GM19328 (cell line): ENCODE measurements around the gene S100A2.
"Not testable (repeated sequence)": the region's sequence is repeated elsewhere in the genome, so short reads cannot be mapped to it uniquely, and the experiment has no call there.

Experiments
- ATAC-seq: cut with Tn5 transposase; IDR thresholded peaks from one replicate; pipeline ENCODE4 v1.9.1; 2021; ENCODE audit warnings: mild to moderate bottlenecking, moderate library complexity; ENCODE audit not compliant: unreplicated experiment

Gene S100A2

GRCh38 chr1:153592748-153593147, 27.1 kb upstream of the S100A2 start:
- no peak for ATAC-seq

- no peak for ATAC-seq
Measured at GRCh38 chr1:153588482-153588881, 22.8 kb upstream of the S100A2 start.

DNA sequence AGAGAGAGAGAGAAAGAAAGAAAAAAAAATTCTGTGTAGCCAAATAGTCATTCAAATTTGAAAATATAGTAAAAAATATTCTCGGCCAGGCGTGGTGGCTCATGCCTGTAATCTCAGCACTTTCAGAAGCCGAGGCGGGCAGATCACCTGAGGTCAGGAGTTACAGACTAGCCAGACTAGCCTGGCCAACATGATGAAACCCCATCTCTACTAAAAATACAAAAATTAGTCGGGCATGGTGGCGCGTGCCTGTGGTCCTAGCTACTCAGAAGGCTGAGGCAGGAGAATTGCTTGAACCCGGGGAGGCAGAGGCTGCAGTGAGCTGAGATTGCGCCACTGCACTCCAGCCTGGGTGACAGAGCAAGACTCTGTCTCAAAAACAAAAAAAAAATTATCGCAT, 22.4 kb upstream of the S100A2 start:
- not testable (repeated sequence) for ATAC-seq

GRCh38 chr1:153587314-153587713, 21.7 kb upstream of the S100A2 start:
- no peak for ATAC-seq

GRCh38 chr1:153586347-153586746, 20.7 kb upstream of the S100A2 start:
- ATAC-seq = no peak

GRCh38 chr1:153585006-153585405, 19.4 kb upstream of the S100A2 start:
- no peak for ATAC-seq

- ATAC-seq = no peak
Measured at GRCh38 chr1:153583976-153584375, 18.3 kb upstream of the S100A2 start.

GRCh38 chr1:153583514-153583913, 17.9 kb upstream of the S100A2 start:
- ATAC-seq = not testable (repeated sequence)

GRCh38 chr1:153582836-153583235, 17.2 kb upstream of the S100A2 start:
- not testable (repeated sequence) for ATAC-seq

DNA sequence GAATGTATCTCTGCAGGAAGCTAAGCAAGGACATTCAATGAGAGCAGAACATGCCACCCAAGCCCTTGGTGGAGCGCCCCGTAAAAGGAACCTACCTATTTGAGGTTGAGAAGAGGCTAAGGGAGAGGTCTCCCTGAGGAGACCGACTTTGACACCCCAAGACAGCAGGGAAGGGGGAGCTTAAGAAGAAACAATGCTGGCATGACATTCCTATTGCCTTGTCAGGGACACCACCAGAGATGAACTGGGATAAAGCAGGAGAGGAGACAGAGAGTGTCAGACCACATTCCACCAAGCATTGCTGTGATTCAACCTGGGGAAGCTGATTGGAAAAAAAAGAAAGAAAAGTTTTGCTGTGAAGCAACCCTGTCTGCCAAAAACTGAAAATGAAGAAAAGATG, 13.3 kb upstream of the S100A2 start:
- ATAC-seq = no peak

DNA sequence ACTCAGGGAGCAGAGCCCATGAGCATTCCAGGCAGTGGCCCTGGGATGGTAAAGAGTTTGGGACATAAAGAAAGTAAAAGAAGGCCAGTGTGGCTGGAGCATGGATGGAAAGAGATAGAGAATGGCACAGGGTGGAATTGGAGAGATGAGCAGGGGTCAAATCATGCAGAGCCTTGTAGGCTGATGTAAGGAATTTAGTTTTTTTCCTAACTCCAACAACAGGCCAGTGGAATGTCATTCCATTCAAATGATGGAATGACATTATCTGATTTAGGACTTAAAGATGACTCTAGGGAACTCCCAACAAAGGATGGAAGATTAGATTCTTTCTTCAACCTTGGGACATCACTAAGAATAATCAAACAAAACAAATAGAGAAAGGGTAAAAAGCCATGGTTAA, 12.8 kb upstream of the S100A2 start:
- no peak for ATAC-seq

DNA sequence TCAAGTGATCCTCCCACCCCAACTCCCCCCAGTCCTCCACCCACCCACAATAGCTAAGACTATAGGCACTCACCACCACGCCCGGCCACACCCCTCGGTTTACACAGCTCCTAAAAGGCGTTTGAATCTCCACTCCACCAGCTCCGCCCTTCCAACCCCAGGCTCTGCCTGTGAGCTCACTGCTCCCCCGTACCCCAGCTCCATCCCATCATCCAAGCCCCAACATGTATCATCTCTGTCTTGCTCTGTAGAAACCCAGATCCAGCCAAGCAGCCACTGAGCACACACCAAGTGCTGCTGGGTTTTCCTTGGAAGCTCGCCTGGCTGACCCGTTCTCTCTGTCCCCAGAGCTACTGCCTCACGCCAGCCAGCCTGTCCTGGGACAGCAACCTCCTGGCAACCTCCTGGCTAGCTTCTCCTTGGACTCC, 12.0 kb upstream of the S100A2 start:
- no peak for ATAC-seq

DNA sequence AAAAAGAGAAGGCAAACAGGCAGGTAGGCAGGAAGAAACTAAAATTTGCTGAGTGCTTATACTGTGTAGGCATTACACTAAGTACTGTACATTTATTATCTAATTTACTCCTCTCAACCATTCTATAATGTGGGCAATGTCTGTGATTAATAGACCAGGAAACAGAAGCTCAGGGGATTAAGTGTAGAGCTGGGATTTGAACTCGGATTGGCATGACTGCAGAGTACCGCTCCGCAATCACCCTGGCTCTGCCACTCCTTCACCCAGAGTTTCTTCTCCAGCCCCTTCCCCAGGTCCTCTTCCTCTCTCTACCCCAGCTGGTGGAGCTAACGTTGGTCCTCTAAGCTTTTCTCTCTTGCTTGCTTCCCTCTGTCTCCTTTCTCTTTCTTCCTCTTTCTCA, 11.5 kb upstream of the S100A2 start:
- no peak for ATAC-seq

- not testable (repeated sequence) for ATAC-seq
Measured at GRCh38 chr1:153575497-153575896, 9.9 kb upstream of the S100A2 start.

DNA sequence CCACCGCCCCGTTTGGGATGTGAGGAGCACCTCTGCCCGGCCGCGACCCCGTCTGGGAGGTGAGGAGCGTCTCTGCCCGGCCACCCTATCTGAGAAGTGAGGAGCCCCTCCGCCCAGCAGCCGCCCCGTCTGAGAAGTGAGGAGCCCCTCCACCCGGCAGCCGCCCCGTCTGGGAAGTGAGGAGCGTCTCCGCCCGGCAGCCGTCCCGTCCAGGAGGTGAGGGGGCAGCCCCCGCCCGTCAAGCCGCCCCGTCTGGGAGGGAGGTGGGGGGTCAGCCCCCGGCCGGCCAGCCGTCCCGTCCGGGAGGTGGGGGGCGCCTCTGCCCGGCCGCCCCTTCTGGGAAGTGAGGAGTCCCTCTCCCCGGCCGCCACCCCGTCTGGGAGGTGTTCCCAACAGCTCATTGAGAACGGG, 9.4 kb upstream of the S100A2 start:
- ATAC-seq = not testable (repeated sequence)

GRCh38 chr1:153573351-153573750, 7.7 kb upstream of the S100A2 start:
- no peak for ATAC-seq

- no peak for ATAC-seq
Measured at GRCh38 chr1:153572569-153573015, 6.9 kb upstream of the S100A2 start.

GRCh38 chr1:153571706-153572105, 6.1 kb upstream of the S100A2 start:
- no peak for ATAC-seq

- no peak for ATAC-seq
Measured at GRCh38 chr1:153570874-153571273, 5.2 kb upstream of the S100A2 start.

DNA sequence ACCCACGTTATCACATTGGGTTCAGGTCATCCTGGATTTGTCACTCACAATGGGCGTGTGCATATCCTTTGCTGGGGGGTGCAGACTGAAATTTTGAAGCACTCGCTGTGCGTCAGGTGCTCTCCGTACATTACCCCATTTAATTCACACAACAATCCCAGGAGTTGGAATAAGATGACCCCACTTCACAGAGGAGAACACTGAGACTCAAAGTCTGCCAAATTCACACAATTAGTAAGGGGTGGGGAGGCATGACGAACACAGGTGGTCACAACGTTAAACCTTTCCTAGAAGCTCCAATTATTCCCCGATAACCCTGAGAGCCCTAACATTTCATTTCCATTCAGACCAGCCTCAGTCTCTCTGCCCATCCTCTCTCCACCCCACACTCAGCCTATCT, 3.8 kb upstream of the S100A2 start:
- ATAC-seq = no peak

DNA sequence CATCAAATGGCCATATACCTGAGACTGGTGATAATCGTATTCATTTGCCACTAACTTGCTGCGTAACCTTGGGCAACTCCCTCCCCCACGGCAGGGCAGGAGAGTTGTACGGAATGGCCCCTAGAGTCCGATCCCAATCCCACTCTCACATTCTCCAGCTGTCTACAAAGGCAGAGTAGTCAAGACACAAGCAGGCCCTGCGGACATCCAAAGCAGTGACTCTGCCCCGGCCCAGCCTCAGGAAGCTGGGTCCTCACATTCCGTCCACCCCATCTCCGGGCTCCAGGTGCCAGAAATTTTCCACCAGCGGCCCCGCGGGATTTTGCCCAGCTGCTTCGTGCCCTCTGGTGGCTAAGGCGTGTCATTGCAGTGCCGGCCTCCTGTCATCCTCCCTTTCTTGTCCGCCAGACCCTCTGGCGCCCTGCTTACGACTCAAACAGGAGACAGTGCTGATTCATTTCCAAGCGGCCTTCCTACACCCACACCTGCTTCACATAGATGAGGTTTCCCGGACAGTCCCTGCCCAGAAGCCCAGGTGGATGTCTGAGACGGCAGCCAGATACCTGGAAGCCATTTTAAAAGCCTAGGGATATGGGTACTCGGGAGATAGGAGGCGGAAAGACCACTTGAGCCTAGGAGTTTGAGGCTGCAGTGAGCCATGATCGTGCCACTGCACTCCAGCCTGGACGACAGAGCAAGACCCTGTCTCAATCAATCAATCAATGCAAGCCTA, 2.9 kb upstream of the S100A2 start:
- ATAC-seq = no peak

DNA sequence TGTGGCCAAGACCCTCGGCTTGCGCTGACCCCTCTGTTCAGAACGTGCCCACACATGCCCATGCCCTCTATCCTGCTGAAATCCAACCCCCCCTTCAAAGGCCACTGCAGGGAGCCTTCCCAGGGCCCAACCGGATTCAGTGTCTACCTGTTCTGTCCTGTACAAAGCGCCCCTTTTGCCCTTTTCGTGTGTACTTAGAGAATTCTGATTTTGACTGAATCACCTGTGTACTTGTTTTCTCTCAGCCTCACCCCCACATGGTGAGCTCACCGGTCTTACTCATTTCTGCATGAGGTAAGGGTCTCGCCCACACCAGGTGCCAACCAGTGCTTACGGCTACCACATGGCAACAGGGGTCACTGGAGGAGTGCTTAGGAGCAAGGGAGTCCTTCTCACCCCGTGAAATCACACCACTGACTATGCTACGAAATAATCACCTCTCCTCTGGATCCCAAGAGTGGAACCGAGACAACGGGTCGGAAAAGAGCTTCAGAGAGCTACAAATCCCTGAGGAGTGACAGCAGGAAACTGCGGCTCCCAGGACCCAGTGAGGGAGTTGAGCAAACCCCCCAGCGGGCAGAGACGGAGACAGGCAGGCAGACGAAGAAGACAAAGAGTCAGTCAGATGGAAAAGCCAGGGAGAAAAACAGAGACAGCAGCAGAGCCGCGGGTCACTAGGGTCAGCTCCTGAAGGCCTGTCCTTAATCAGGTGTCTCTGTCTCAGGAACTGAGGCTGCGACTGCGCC, 2.1 kb upstream of the S100A2 start:
- no peak for ATAC-seq
